Keratinocyte (primary cell): Measurements from ENCODE around the gene IL4R.

Source experiments
- CTCF ChIP-seq, 3 experiments: IDR thresholded peaks in 1 of 3; conservative IDR thresholded peaks in 1 of 3; optimal IDR thresholded peaks in 1 of 3; 2 replicates in 2 of 3; 3 replicates in 1 of 3; pipeline versions ENCODE3 to v1.5.1; 2011; ENCODE audit warnings: low read length in 3 of 3, mild to moderate bottlenecking in 3 of 3, moderate library complexity in 2 of 3, control low read depth in 1 of 3, inconsistent platforms in 1 of 3; ENCODE audit not compliant: insufficient read depth in 2 of 3; ENCODE audit errors: extremely low read depth in 1 of 3
- EZH2 ChIP-seq: IDR thresholded peaks from one replicate; pipeline ENCODE4 v1.6.1; 2012; ENCODE audit warnings: inconsistent platforms, mild to moderate bottlenecking, low read length, moderate library complexity

DNA sequence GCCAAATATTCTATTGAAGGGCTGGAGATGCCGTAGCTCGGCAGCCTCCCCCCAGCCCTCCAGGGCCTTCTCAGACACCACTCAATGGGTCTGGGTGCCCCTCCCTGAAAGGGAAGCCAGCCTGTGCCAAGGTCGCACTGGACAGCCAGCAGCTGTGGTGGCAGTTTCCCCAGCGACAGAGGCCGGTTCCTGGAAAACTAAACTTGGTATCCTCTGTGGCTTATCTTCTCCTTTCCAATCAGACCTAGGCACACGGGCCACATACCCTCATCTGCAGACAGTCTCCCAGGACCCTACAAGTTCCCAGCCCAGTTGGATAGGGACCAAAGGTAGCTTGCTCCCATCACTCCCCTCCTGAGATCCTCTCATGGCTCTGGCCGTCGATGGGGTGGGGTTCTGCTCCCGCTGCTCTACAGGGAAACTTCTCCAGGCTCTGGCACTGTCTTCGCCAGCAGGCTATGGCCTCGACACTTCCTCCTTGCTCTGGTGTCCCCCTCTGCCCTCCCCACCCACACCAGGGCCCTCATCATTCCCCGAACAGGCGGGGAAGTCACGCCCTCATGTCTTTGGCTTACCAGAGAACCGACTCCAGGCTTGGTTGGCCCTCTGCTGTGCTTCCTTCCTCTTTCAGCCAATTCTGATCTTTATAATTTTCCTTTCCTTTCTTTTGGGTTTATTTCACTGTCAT lies 69.9 kb downstream of the IL4R start:
- no peak for TF ChIP-seq CTCF (optimal IDR thresholded peaks at IDR 0.05 in 1 of 3, IDR thresholded peaks at IDR 0.05 in 1 of 3, conservative IDR thresholded peaks at IDR 0.05 in 1 of 3; ENCODE audit: extremely low read depth in 1 of 3, insufficient read depth in 2 of 3, low read length in 3 of 3)
- TF ChIP-seq EZH2, result no peak
